ENCODE results near the gene CCDC197.

CCDC197 gene

GRCh38 chr14:94043111-94043755 lies 46.1 kb downstream of the CCDC197 start:
- no peak for DNase-seq (ENCODE audit: low spot score)

- no peak for DNase-seq (ENCODE audit: low spot score)
These were observed 46.8 kb downstream of the CCDC197 start for GRCh38 chr14:94043756-94044475.

GRCh38 chr14:94044476-94045091 lies 47.5 kb downstream of the CCDC197 start:
- no peak for DNase-seq (ENCODE audit: low spot score)

- no peak for DNase-seq (ENCODE audit: low spot score)
These were observed 48.0 kb downstream of the CCDC197 start for GRCh38 chr14:94045101-94045500.

- DNase-seq (ENCODE audit: low spot score), result no peak
These were observed 48.7 kb downstream of the CCDC197 start for GRCh38 chr14:94045563-94046345.

GRCh38 chr14:94046696-94047250 lies 49.7 kb downstream of the CCDC197 start:
- no peak for DNase-seq (ENCODE audit: low spot score)

GRCh38 chr14:94047581-94047980 lies 50.5 kb downstream of the CCDC197 start:
- DNase-seq (ENCODE audit: low spot score), result no peak

- no peak for DNase-seq (ENCODE audit: low spot score)
These were observed 51.9 kb downstream of the CCDC197 start for GRCh38 chr14:94048691-94049624.

- DNase-seq (ENCODE audit: low spot score), result no peak
These were observed 52.5 kb downstream of the CCDC197 start for GRCh38 chr14:94049625-94050023.

- DNase-seq (ENCODE audit: low spot score), result no peak
These were observed 53.3 kb downstream of the CCDC197 start for GRCh38 chr14:94050231-94050880.

- DNase-seq (ENCODE audit: low spot score), result no peak
These were observed 54.0 kb downstream of the CCDC197 start for GRCh38 chr14:94051115-94051514.

GRCh38 chr14:94051779-94052178 lies 54.7 kb downstream of the CCDC197 start:
- DNase-seq (ENCODE audit: low spot score), result no peak

- DNase-seq (ENCODE audit: low spot score), result no peak
These were observed 55.1 kb downstream of the CCDC197 start for GRCh38 chr14:94052199-94052598.

- DNase-seq (ENCODE audit: low spot score), result no peak
These were observed 55.6 kb downstream of the CCDC197 start for GRCh38 chr14:94052662-94053061.

- DNase-seq (ENCODE audit: low spot score), result no peak
These were observed 57.3 kb downstream of the CCDC197 start for GRCh38 chr14:94054401-94054800.

- no peak for DNase-seq (ENCODE audit: low spot score)
These were observed 57.8 kb downstream of the CCDC197 start for GRCh38 chr14:94054936-94055335.

GRCh38 chr14:94056579-94057308 lies 59.6 kb downstream of the CCDC197 start:
- no peak for DNase-seq (ENCODE audit: low spot score)

- no peak for DNase-seq (ENCODE audit: low spot score)
These were observed 61.1 kb downstream of the CCDC197 start for GRCh38 chr14:94058128-94058673.
